ENCODE data around the gene RAB7A.

- TF ChIP-seq EZH2 (IDR thresholded peaks at IDR 0.05; ENCODE audit: insufficient read depth, poor library complexity, severe bottlenecking), result no peak
- no peak for TF ChIP-seq EZH2phosphoT487 (IDR thresholded peaks at IDR 0.05; ENCODE audit: insufficient read depth, low read depth)
Observed at GRCh38 chr3:128710816-128711433, 15.1 kb upstream of the RAB7A start.
